HepG2 (cell line): ENCODE data around the gene UQCC2. TPM values are rescaled to one million over a fixed set of nuclear protein-coding genes. Genes with fewer than 3 reads are reported as not detected.

Source experiments
- FOSL2 ChIP-seq: sonication (generic); formaldehyde crosslinking; IDR thresholded peaks from 2 replicates; pipeline ENCODE4 v1.4.0; 2020; ENCODE audit warnings: missing genetic modification reagents
- FOXA3 ChIP-seq: IDR thresholded peaks from 2 replicates; pipeline ENCODE4 v1.6.1; 2016; ENCODE audit warnings: missing genetic modification reagents, missing compliant biosample characterization
- HNF4A ChIP-seq: sonication (generic); formaldehyde crosslinking; IDR thresholded peaks from 2 replicates; pipeline ENCODE4 v1.4.0; 2020; ENCODE audit warnings: missing genetic modification reagents
- IKZF1 ChIP-seq: fragments of 450-650 bp; IDR thresholded peaks from 2 replicates; pipeline ENCODE4 v1.7.1; 2016
- MAFK ChIP-seq, 2 experiments: IDR thresholded peaks in 1 of 2; conservative IDR thresholded peaks in 1 of 2; 2 replicates each; pipeline ENCODE4 v1.6.1; 2011; ENCODE audit warnings: improper control_type of control experiment in 2 of 2, low read length in 2 of 2
- MXI1 ChIP-seq: IDR thresholded peaks from 3 replicates; pipeline ENCODE4 v1.6.1; 2012; ENCODE audit warnings: low read depth, low read length, inconsistent platforms, borderline replicate concordance
- NR2F6 ChIP-seq, 2 experiments: IDR thresholded peaks; 2 replicates each; pipeline ENCODE4 v1.6.1; 2016; ENCODE audit warnings: antibody characterized with exemption in 1 of 2, mild to moderate bottlenecking in 1 of 2
- PHF20 ChIP-seq: sonication (generic); formaldehyde crosslinking; IDR thresholded peaks from 2 replicates; pipeline ENCODE4 v1.5.0; 2020; ENCODE audit warnings: mild to moderate bottlenecking, missing genetic modification reagents
- ZNF430 ChIP-seq: sonication (generic); formaldehyde crosslinking; IDR thresholded peaks from 2 replicates; pipeline ENCODE4 v1.9.0; 2021; ENCODE audit warnings: mild to moderate bottlenecking, missing genetic modification reagents
- ZNF776 ChIP-seq: sonication (generic); formaldehyde crosslinking; IDR thresholded peaks from 2 replicates; pipeline ENCODE4 v1.4.0; 2020; ENCODE audit warnings: mild to moderate bottlenecking, missing genetic modification reagents
- polyA plus RNA-seq, 8 experiments: library from polyadenylated mRNA; depleted of rRNA in 3 of 8; stranded (reverse) in 7 of 8; unstranded in 1 of 8; fragments of >200 nt; fragmentation: Illumina TruSeq in 4 of 8; extraction: Trizol in 4 of 8; gene quantifications; 2 replicates each; pipeline versions ENCODE4 v1.2.1 to v1.2.3, GENCODE V29; 2011 to 2016; ENCODE audit warnings: low read depth in 4 of 8, missing spikeins in 1 of 8, mixed read lengths in 1 of 8; ENCODE audit not compliant: insufficient read depth in 1 of 8
- total RNA-seq, 5 experiments: library from RNA; depleted of rRNA; stranded (reverse); fragments of >200 nt; fragmentation: Illumina TruSeq; extraction: Trizol; gene quantifications; 2 replicates each; pipeline ENCODE4 v1.2.3, GENCODE V29; 2016; ENCODE audit warnings: low read depth in 1 of 5
- TF ChIP-seq, protein P1 (sequence below): sonication (generic); formaldehyde crosslinking; IDR thresholded peaks from 2 replicates; pipeline ENCODE4 v1.5.1; 2020; ENCODE audit warnings: mild to moderate bottlenecking, missing genetic modification reagents, moderate library complexity
- TF ChIP-seq, protein P2 (sequence below): sonication (generic); formaldehyde crosslinking; IDR thresholded peaks from 2 replicates; pipeline ENCODE4 v1.4.0; 2020; ENCODE audit warnings: missing genetic modification reagents, mild to moderate bottlenecking, borderline replicate concordance
- TF ChIP-seq, protein P3 (sequence below), 2 experiments: sonication (generic) in 1 of 2; formaldehyde crosslinking in 1 of 2; IDR thresholded peaks; 2 replicates each; pipeline versions ENCODE4 v1.4.0 to v1.6.1; 2016 to 2020; ENCODE audit warnings: borderline replicate concordance in 1 of 2, low read depth in 1 of 2, mild to moderate bottlenecking in 1 of 2, missing genetic modification reagents in 1 of 2
- TF ChIP-seq, protein P4 (sequence below): sonication (generic); formaldehyde crosslinking; IDR thresholded peaks from 2 replicates; pipeline ENCODE4 v1.5.1; 2020; ENCODE audit warnings: missing genetic modification reagents, mild to moderate bottlenecking, borderline replicate concordance

Gene UQCC2
- total and polyA plus RNA-seq, 2 of the 13 experiments (the other 11 are each of a cell fraction or from before 2014, with no cell fraction given) = 82.4 to 238 TPM

DNA sequence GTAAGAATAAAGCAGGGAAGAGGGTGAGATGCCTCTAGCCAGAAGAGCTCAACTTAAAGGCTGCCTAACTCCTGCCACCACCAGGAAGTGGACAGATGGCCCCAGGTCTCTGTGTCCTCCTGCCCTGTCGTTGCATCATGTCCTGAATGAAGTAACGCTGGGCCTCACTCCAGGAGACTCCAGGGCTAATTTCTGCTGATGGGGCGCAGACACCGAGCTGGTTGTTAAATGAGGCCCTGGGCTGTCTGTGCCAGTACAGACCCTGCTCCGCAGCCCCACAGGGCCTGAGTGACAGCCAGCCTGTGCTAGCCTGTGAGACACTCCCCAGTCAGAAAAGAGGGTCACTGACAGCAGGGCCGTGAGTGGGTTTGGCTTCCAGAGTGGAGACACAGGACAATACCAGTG is 28.7 kb upstream of the UQCC2 start (continued):
- TF ChIP-seq MXI1 = 0 out of 3 replicates have a peak, but pooled peaks have one; percentile 47
- TF ChIP-seq, protein P1, sequence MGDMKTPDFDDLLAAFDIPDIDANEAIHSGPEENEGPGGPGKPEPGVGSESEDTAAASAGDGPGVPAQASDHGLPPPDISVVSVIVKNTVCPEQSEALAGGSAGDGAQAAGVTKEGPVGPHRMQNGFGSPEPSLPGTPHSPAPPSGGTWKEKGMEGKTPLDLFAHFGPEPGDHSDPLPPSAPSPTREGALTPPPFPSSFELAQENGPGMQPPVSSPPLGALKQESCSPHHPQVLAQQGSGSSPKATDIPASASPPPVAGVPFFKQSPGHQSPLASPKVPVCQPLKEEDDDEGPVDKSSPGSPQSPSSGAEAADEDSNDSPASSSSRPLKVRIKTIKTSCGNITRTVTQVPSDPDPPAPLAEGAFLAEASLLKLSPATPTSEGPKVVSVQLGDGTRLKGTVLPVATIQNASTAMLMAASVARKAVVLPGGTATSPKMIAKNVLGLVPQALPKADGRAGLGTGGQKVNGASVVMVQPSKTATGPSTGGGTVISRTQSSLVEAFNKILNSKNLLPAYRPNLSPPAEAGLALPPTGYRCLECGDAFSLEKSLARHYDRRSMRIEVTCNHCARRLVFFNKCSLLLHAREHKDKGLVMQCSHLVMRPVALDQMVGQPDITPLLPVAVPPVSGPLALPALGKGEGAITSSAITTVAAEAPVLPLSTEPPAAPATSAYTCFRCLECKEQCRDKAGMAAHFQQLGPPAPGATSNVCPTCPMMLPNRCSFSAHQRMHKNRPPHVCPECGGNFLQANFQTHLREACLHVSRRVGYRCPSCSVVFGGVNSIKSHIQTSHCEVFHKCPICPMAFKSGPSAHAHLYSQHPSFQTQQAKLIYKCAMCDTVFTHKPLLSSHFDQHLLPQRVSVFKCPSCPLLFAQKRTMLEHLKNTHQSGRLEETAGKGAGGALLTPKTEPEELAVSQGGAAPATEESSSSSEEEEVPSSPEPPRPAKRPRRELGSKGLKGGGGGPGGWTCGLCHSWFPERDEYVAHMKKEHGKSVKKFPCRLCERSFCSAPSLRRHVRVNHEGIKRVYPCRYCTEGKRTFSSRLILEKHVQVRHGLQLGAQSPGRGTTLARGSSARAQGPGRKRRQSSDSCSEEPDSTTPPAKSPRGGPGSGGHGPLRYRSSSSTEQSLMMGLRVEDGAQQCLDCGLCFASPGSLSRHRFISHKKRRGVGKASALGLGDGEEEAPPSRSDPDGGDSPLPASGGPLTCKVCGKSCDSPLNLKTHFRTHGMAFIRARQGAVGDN (CRISPR knock-in tag) = peak; percentile 39
- peak; percentile 36; the same call in 1 of the 2 replicates for TF ChIP-seq FOXA3 (CRISPR knock-in tag)
- TF ChIP-seq FOSL2 (CRISPR knock-in tag) = peak; percentile 55
- TF ChIP-seq, protein P2, sequence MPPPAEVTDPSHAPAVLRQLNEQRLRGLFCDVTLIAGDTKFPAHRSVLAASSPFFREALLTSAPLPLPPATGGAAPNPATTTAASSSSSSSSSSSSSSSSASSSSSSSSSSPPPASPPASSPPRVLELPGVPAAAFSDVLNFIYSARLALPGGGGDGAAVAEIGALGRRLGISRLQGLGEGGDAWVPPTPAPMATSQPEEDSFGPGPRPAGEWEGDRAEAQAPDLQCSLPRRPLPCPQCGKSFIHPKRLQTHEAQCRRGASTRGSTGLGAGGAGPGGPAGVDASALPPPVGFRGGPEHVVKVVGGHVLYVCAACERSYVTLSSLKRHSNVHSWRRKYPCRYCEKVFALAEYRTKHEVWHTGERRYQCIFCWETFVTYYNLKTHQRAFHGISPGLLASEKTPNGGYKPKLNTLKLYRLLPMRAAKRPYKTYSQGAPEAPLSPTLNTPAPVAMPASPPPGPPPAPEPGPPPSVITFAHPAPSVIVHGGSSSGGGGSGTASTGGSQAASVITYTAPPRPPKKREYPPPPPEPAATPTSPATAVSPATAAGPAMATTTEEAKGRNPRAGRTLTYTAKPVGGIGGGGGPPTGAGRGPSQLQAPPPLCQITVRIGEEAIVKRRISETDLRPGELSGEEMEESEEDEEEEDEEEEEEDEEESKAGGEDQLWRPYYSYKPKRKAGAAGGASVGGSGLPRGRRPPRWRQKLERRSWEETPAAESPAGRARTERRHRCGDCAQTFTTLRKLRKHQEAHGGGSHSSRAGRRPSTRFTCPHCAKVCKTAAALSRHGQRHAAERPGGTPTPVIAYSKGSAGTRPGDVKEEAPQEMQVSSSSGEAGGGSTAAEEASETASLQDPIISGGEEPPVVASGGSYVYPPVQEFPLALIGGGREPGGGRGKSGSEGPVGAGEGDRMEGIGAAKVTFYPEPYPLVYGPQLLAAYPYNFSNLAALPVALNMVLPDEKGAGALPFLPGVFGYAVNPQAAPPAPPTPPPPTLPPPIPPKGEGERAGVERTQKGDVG = 0 out of 2 replicates have a peak, but pooled peaks have one; percentile 20
- TF ChIP-seq IKZF1 = no peak
- TF ChIP-seq ZNF776 (CRISPR knock-in tag) = no peak
- TF ChIP-seq, protein P3, sequence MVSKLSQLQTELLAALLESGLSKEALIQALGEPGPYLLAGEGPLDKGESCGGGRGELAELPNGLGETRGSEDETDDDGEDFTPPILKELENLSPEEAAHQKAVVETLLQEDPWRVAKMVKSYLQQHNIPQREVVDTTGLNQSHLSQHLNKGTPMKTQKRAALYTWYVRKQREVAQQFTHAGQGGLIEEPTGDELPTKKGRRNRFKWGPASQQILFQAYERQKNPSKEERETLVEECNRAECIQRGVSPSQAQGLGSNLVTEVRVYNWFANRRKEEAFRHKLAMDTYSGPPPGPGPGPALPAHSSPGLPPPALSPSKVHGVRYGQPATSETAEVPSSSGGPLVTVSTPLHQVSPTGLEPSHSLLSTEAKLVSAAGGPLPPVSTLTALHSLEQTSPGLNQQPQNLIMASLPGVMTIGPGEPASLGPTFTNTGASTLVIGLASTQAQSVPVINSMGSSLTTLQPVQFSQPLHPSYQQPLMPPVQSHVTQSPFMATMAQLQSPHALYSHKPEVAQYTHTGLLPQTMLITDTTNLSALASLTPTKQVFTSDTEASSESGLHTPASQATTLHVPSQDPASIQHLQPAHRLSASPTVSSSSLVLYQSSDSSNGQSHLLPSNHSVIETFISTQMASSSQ (IDR thresholded peaks at IDR 0.05; ENCODE audit: low read depth) = no peak
- TF ChIP-seq, protein P3 (CRISPR knock-in tag; IDR thresholded peaks at IDR 0.05; ENCODE audit: borderline replicate concordance) = no peak
- TF ChIP-seq HNF4A (CRISPR knock-in tag) = peak; percentile 64
- TF ChIP-seq ZNF430 = no peak
- TF ChIP-seq PHF20 = no peak
- TF ChIP-seq, protein P4, sequence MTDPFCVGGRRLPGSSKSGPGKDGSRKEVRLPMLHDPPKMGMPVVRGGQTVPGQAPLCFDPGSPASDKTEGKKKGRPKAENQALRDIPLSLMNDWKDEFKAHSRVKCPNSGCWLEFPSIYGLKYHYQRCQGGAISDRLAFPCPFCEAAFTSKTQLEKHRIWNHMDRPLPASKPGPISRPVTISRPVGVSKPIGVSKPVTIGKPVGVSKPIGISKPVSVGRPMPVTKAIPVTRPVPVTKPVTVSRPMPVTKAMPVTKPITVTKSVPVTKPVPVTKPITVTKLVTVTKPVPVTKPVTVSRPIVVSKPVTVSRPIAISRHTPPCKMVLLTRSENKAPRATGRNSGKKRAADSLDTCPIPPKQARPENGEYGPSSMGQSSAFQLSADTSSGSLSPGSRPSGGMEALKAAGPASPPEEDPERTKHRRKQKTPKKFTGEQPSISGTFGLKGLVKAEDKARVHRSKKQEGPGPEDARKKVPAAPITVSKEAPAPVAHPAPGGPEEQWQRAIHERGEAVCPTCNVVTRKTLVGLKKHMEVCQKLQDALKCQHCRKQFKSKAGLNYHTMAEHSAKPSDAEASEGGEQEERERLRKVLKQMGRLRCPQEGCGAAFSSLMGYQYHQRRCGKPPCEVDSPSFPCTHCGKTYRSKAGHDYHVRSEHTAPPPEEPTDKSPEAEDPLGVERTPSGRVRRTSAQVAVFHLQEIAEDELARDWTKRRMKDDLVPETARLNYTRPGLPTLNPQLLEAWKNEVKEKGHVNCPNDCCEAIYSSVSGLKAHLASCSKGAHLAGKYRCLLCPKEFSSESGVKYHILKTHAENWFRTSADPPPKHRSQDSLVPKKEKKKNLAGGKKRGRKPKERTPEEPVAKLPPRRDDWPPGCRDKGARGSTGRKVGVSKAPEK (CRISPR knock-in tag) = no peak
- TF ChIP-seq NR2F6 (IDR thresholded peaks at IDR 0.05) = no peak
- TF ChIP-seq NR2F6 (CRISPR knock-in tag; IDR thresholded peaks at IDR 0.05) = peak; percentile 52; the same call in 1 of the 2 replicates
- peak; percentile 18 to 29; a peak in 2 of 4 replicates for TF ChIP-seq MAFK (conservative IDR thresholded peaks at IDR 0.05 in 1 of 2, IDR thresholded peaks at IDR 0.05 in 1 of 2; ENCODE audit: low read length in 2 of 2)
